RWPE1 (cell line): ENCODE measurements around the gene ZNF521.

ENCODE experiments used
- CTCF ChIA-PET: fragments of 350-600 bp; sonication (Branson Sonifier 250); formaldehyde crosslinking; extraction: SDS; loops from one replicate; lab custom pipeline; 2021; lab: Yijun Ruan, JAX
- POLR2A ChIA-PET: fragments of 400-600 bp; formaldehyde crosslinking; extraction: SDS; loops from one replicate; lab custom pipeline; 2020; ENCODE audit warnings: antibody characterized with exemption; ENCODE audit not compliant: low non-redundant PET; lab: Yijun Ruan, JAX
- DNase-seq: peaks from one replicate; pipeline ENCODE4 v3.0.0; 2012; ENCODE audit warnings: low spot score
- H3K27ac ChIP-seq: fragments of 450-650 bp; 2 replicates; pipeline ENCODE4 v1.5.1; 2017
- CTCF ChIP-seq: fragments of 450-650 bp; conservative IDR thresholded peaks from 2 replicates; pipeline ENCODE4 v1.5.1; 2017; ENCODE audit warnings: low read depth, mild to moderate bottlenecking

ZNF521 gene

DNA sequence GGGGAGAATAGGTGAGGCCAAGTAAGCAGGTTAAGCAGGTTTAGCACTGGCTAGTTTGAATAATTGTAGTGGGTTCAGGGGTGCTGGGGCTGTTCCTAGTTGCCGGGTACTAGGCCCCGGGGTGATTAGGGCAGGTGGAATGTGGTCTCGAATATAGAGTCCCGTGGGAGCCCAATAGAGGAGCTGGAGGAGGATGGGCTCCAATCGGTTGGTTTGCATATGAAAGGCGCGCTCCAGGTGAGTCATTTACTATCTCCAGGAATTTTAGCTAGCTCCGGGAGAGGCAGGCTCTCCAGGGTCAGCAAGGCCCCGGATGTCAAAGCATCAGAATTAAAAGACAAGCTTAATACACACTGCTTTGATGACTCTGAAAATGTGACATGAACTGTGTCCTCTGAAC lies 304.0 kb downstream of the ZNF521 start:
- no peak overlapping the region for H3K27ac ChIP-seq
- ChIA-PET CTCF (no interaction called here), POLR2A (no interaction called here)
- no peak for DNase-seq
- TF ChIP-seq CTCF = no peak

DNA sequence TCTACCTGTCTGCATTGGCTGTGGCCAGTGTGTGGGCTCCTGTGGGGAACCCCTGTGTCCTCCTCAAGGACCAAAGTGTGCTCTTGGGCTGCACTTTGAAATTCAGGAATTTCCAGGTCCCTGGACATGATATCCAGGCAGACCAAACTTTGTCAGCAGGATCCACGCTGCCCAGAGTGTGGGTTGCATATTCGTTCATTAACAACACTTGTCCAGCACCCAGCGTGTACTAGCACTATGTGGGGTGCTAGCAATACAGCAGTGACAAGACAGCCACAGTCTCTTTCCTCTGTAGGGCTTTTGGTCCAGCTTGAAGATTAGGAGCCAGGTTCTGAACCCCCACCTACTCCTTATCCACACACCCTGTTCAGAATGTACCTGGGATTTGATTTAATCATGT lies 304.5 kb downstream of the ZNF521 start:
- ChIA-PET CTCF (no interaction called here), POLR2A (no interaction called here)
- DNase-seq = no peak
- no peak overlapping the region for H3K27ac ChIP-seq
- TF ChIP-seq CTCF = no peak

GRCh38 chr18:25044694-25045093 lies 307.3 kb downstream of the ZNF521 start:
- CTCF ChIA-PET = interaction anchor here (0.7 kb wide), 1 partner anchor 605 kb away, joined by 3 read pairs; no protein-coding TSS in a partner anchor
- no peak for TF ChIP-seq CTCF
- DNase-seq = no peak
- no peak overlapping the region for H3K27ac ChIP-seq
- POLR2A ChIA-PET = no interaction called here

GRCh38 chr18:25043104-25043503 lies 308.9 kb downstream of the ZNF521 start:
- no peak for TF ChIP-seq CTCF
- DNase-seq = no peak
- H3K27ac ChIP-seq = no peak overlapping the region
- POLR2A ChIA-PET = no interaction called here
- CTCF ChIA-PET = no interaction called here

GRCh38 chr18:25042641-25043051 lies 309.3 kb downstream of the ZNF521 start:
- DNase-seq = no peak
- POLR2A ChIA-PET = no interaction called here
- no peak overlapping the region for H3K27ac ChIP-seq
- CTCF ChIA-PET = no interaction called here
- TF ChIP-seq CTCF = no peak

- no peak overlapping the region for H3K27ac ChIP-seq
- TF ChIP-seq CTCF = no peak
- ChIA-PET CTCF (no interaction called here), POLR2A (no interaction called here)
- DNase-seq = no peak
These were observed 312.2 kb downstream of the ZNF521 start for GRCh38 chr18:25039781-25040180.

GRCh38 chr18:25038261-25038660 lies 313.7 kb downstream of the ZNF521 start:
- no peak overlapping the region for H3K27ac ChIP-seq
- CTCF ChIA-PET = no interaction called here
- POLR2A ChIA-PET = no interaction called here
- no peak for DNase-seq
- TF ChIP-seq CTCF = no peak
